Stimulated activated CD4-positive, alpha-beta T cell treated with anti-CD3 and anti-CD28 coated beads, Interleukin-2, amount 100 ng/mL, for 24 hours (primary cell): ENCODE results near the gene MCAM.

Source experiments
- DNase-seq, 2 donors: peaks; one replicate each; pipeline ENCODE4 v3.0.0-alpha.2; 2020

The MCAM gene

DNA sequence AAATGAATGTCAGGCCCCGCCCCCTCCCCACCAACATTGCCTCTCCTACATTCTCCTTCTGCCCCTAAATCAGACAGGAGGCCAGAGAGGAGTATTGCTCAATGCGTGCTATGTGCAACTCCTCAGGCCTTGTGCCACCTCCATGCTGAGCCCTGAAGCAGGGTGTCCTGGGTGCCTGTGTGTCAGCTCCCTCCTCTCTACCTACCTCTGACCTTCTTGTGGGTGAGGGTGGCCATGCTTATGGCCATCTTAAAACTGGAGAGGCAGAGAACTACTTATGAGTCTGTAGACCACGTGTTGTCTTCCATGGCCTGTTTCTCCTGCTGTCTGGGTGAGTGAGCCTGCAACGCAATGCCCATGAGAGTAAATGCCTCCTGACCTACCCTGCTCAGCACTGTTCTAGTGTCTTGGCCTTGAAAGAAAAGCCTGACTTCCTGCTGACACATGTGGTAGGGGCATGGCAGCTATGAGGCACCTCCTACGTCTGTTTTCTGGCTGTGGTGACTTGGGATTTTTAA lies 10.5 kb downstream of the MCAM start:
- no peak for DNase-seq

DNA sequence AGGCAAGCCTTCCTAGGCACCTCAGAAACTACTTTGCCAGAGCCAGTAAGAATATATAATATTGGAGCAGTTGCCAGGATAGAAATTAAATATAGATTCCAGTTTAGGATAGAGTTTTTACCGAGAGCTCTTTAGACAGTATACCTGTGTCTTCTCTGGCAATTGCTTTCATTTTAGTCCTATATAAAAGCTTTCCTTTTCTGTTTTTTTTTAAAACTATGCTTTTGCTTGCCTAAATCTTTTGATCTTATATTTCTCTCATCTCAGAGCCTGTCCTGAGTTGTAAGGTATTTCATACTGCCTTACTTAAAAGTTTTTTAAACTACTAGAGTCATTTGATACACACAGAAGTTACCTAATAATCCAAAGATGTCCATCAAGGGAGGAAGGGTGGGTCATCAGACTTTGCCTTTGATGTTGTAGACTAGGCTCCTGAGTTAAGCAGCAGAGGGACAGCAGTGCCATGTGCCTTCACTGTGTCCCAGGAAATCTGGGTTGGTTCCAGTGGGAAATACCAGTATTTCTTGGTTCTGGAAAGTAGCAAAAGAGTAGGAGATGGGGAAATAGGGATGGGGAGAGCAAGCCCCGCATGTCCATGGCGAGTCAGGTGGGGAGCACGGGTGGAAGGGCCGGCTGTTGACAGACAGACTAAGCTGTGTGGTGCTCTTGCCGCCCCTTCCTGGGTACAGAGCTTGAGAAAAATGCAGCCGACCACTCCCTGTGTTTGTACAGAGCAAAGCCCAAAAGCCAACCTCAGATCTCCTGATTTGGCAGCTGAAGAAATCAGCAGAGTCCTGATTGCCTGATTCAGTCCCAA lies 11.2 kb downstream of the MCAM start:
- DNase-seq: no peak

DNA sequence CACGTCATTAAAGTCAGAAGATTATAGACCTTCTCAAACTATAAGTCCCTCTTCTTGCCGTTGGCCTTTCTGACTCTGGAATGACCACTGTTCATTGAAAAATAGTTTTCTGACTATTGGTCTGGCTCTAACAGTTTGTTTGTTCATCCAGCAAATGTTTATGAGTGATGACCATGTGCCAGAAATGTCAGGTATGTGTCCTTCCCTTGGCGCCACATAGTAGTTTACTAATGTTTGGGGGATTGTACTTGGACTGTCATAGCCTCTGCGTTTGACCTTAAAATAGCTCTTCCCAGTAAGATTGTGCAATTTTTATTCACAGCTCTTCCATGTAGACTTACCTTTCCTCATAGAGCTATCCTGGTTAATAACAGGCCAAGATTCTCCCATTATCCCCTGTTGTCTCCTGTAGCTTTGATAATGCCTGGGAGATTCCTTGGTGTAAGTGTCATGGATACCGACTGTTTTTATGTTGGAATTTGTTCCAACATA lies 13.7 kb downstream of the MCAM start:
- no peak for DNase-seq

DNA sequence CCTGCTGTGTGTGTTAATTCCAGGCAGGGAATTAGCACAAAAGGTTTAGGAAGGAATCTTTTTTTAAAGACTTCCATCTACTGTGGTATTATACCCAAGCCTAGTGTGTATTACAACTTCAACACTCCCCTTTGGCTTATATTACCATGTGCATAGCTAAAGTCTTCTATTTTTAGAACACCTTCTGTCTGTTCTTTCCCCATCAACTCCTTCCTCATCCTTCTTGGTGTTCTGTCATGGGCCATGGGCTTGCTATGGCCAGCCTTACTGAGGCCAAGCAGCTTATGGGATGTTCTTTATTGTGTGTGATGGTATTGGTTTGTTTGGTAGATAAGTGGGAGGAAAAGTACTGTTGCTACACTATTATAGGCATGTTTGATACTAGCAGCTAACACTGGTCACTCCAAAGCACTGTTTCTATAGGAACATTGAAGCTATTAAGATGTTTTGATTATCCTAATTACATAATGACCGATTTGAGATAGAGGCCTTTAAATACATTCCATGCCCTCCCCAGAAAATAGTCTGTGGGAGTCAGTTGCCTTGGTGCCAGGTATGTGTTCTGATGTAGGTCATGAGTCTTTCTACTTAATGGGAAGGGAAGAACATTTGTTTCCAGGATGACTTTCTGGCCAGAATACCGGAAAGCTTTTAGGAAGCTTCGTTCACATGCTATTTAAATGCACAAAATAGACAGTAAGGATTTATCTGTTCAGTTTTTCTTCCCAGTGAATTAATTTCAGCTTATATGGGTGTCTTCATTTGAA lies 16.5 kb downstream of the MCAM start:
- DNase-seq: no peak

DNA sequence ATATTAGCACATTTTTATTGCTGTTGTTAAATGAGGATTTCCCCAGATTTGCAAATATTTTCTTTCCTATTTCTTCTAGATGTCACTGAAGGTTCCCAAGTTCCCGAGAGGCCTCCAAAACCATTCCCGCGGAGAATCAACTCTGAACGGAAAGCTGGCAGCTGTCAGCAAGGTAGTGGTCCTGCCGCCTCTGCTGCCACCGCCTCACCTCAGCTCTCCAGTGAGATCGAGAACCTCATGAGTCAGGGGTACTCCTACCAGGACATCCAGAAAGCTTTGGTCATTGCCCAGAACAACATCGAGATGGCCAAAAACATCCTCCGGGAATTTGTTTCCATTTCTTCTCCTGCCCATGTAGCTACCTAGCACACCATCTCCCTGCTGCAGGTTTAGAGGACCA lies 17.5 kb downstream of the MCAM start:
- no peak for DNase-seq

DNA sequence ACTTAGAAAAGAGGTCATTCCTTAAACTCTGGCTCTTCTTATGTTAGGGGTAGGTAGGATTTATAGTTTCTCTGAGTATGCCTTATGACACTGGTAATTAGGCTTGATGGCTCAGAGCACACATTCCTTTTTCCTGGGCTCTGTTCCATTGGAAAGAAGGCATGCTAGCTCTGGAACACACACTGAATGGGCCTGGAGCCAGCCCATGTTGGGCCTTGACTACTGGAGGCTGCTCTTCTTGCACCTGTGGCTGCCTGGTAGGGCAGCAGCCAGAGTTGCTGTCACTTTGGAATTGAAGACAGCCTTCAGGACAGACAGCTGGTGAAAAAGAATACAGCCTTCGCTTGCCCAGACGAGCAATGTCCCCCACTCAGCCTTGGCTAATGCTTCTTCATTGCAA lies 18.2 kb downstream of the MCAM start:
- no peak for DNase-seq

GRCh38 chr11:119297938-119298337 lies 19.0 kb downstream of the MCAM start:
- no peak for DNase-seq

GRCh38 chr11:119295178-119295577 lies 21.8 kb downstream of the MCAM start:
- no peak for DNase-seq

DNA sequence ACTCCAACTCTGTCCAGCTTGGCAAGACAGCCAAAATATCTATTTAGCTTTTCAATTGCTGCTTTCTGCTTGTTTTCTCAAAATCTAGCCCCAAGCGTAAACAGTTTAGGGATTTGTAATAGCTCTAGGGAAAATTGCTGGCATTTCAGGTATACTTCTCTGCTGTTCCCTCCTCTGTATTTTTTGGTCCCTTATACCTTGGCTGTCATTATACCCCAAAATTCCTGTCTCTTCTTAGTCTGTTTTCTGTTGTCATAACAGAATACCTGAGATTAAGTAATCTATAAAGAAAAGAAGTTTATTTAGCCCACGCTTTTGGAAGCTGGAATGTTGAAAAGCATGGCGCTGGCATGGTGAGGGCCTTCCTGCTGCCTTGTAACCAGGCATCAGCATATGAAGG lies 23.5 kb downstream of the MCAM start:
- DNase-seq: no peak

DNA sequence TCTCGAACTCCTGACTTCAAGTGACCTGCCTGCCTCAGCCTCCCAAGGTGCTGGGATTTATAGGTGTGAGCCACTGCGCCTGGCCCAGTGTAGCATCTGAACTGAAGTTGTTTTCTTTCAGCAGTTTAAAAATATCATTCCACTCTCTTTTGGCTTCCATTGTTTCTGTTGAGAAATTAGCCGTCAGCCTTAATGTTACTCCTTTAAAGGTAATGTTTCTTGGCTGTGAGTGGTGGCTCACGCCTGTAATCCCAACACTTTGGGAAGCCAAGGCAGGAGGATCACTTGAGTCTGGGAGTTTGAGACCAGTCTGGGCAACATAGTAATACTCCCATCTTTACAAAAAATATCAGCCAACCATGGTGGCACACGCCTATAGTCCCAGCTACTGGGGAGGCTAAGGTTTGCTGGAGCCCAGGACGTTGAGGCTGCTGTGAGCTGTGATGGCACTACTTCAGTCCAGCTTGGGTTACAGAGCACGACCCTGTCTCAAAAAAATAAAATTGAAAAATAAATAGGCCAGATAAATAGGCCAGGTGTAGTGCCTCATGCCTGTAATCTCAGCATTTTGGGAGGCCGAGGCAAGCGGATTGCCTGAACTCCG lies 25.9 kb downstream of the MCAM start:
- DNase-seq: no peak

GRCh38 chr11:119288219-119288618 lies 28.7 kb downstream of the MCAM start:
- DNase-seq: no peak

DNA sequence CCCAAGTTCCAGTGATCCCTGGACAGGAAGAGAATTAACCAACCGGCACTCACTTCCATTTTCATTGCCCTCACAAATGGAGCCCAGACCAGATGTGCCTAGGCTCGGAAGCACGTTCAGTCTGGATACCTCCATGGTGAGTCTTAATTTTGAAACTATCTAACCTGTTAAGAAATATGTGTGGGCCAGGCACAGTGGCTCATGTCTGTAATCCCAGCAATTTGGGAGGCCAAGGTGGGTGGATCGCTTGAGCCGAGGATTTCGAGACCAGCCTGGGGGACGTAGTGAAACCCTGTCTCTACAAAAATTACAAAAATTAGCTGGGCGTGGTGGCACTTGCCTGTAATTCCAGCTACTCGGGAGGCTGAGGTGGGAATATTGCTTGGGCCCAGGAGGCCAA lies 31.5 kb downstream of the MCAM start:
- DNase-seq: no peak

DNA sequence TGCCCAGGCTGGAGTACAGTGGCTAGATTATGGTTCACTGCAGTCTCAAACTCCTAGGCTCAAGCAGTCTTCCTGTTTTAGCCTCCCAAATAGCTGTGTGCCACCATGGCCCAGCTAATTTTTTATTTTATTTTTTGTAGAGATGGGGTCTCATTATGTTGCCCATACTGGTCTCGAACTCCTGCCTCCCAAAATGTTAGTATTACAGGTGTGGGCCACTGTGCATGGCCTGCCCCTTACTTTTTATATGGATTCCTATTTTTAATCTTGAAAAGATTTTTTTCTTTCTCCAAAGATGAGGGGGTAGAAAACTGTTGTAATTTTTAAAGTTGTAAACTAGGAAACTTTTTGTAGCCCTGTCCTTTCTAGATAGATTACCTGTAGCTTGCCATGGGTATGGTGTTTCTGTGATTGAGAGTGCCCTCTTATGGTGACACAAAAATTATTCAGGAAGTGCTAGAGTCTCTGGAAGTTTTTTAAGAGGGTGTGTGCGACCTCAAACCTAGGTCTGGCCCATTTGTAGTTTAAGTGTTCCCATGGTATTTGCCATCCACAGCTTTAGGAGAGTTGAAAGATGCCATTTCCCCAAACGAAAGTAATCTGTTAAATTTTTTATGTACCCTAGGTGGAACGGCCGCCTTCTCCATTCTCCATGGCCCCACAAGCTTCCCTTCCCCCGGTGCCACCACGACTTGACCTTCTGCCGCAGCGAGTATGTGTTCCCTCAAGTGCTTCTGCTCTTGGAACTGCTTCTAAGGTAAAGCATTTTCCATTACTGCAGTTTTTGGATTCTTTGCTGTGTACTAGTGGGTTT lies 32.4 kb downstream of the MCAM start:
- no peak for DNase-seq

DNA sequence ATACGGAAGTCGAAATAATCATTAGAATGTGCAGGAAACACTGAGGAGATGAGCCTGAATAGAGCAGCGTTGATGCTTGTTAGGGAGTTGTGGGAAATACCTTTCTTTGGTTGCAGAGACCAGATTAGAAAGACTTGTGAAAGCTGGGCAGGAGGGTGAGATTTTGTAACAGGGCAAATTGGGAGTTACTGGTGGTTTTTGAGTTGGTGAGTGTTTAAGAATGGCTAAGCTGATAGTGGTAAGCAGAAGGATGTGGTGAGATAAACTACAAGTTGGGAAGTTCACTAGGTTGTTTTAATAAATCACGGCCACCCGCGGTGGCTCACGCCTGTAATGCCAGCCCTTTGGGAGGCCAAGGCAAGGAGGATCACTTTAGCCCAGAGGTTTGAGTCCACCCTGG lies 34.4 kb downstream of the MCAM start:
- no peak for DNase-seq

DNA sequence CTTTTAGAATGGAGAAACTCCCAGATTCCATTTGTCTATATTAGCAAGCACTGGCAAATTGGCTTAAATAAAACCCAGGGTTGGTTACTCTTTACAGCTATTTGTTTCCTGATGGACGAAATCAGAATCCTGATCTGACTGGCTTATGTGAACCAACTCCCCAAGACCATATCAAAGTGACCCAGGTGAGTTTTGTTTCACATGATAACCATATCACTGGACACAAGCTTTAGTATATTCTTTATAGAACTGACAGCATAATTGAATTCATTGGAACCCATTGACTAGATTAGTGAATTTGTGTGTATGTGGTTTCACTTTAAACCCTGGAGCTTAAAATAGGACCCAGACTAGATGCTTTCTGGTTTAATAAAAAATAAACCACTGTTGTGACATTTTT lies 39.3 kb downstream of the MCAM start:
- DNase-seq: no peak

DNA sequence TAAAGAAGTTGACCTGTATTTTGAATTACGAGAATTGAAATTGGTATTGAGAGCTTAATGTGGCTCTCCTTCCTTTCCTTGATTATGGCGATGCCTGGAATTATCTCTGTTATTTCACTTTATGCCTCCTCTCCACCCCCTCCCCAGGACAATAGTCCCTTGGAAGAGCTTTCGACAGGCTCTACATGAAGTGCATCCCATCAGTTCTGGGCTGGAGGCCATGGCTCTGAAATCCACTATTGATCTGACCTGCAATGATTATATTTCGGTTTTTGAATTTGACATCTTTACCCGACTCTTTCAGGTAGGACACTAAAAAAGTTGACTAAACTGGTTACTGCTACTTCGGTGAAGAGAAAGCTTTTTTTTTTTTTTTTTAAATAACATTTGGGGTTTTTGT lies 43.2 kb downstream of the MCAM start:
- DNase-seq: no peak

DNA sequence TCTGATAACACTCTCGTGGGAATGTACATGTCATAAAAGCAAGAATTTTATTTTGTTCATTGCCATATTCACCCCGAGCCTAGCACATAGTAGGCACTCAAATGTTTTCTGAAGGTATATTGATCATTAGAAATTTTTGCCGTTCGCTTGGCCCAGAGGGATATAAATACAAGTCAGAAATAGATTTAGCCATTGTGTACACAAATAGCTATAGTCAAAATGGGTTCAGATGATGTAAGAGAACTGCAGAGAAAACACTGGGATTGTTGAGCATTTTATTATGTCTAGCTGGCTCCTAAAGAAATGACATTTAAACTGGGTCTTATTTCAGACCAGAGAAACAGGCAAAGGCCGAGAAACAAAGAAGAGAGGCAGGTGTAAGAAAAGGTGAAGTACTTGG lies 49.3 kb downstream of the MCAM start:
- DNase-seq: no peak

DNA sequence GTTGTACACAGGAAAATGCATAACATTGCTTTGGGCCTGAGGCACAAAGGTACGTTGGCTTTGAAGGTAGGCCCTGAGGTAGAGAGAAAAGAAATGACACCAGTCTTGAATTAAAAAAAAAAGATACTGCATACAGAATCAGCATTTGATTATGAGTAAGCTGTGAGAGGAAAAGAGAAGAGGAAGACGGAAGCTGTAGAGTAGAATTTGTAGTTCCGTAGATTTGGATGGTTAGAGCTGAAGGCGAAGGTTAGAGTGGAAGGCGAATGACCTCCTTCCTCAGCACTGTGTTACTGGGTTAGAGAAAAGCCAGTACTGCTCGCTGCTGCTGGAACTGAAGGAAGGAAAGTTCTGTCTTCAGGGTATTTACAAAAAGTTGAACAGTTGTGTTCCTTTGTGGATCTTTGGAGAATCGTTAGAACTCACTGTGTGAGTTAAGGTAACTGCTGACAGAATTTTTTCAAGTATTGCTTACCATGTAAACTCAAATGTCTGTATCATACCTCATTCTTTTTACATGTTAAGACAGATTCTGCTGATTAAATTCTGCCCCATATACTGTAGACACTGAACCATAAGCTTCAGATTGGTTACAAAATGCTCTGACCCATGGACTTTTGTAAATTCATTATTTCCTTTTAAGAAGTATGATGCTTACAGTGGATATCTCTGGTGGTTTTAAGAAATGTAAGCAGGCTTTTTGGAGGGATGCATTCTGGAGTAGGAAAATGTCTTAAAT lies 50.2 kb downstream of the MCAM start:
- DNase-seq: no peak

- DNase-seq: no peak
Measured at GRCh38 chr11:119266063-119266462, 50.9 kb downstream of the MCAM start.

GRCh38 chr11:119263352-119263940 lies 53.5 kb downstream of the MCAM start:
- DNase-seq: no peak

DNA sequence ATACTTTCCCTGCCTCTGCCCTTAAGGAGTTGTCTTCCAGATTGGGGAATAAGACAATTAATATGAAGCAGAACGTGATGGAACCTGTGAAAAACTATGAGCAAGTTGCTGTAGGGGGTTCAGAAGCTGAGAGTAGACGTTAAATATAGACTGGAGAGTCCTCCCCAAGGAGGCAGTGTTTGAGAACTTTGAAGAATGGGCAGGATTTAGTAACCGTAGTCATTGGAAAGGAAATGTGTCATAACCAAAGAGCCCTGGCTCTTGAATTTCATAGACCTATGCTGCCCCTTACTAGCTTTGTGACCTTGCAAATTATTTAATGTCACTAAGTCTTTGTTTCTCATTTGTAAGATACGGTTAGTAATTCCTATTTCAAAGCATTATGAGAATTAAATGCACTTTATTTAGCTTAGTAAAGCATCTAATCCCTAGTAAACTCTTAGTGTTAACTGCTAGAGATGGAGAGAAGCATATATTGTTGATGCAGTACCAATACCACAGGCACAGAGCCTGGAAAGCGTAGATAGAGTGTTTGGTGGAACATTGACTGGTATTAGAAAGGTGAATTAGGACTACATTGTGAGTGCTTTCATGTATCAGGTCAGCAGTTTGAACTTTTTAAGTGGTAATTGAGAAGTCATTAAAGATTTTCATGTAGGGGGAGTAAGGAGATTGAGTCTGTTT lies 54.1 kb downstream of the MCAM start:
- no peak for DNase-seq
